ENCODE data around the gene POU2AF1. TPM values are rescaled to one million over a fixed set of nuclear protein-coding genes. Genes with fewer than 3 reads are reported as not detected.
A peak's percentile ranks its signal among the peaks of the same experiment; 100 is the strongest.

Gene POU2AF1, protein sequence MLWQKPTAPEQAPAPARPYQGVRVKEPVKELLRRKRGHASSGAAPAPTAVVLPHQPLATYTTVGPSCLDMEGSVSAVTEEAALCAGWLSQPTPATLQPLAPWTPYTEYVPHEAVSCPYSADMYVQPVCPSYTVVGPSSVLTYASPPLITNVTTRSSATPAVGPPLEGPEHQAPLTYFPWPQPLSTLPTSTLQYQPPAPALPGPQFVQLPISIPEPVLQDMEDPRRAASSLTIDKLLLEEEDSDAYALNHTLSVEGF
- total RNA-seq: 0.38 TPM

DNA sequence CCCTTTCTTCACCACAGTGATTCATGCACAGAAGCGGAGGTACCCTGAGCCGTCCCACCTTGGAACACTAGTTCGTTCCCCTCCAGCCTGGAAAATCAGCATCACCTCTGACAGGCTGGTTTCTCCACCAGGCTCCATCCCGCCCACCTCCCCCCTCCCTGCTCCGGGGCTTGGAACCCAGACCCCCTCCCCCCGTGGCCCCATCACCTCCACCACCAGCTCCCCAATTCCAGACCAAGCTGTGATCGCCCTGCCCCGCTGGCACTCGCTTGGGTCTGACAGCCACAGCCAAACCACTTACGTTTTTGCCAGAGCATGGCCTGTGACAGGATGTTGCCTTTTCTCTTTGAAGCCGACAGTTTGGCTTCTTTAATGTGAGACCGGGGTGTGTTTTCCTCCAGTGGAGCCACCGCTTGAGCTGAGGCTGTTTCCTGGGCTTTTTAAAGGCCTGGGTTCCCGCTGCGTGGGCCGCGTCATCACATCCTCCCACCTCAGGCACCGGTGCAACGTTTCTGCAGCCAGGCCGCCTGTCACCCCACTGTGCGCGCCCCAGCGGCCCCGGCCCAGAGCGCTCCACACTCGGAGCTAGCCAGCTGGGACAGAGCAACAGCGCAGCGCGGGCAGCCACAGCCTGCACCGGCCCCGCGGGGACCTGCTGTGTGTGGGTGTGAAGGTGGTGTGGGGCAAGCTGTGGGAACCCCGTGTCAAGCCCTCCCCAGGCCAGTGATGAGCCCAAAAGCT is at the start of gene POU2AF1:
Gene POU2AF1, minus strand, starts transcription at position 415 of the 741 bp plus-strand sequence. Its CDS starts 98 bp downstream, at position 317.
- no peak for ATAC-seq
- no peak for DNase-seq (ENCODE audit: low spot score)

DNA sequence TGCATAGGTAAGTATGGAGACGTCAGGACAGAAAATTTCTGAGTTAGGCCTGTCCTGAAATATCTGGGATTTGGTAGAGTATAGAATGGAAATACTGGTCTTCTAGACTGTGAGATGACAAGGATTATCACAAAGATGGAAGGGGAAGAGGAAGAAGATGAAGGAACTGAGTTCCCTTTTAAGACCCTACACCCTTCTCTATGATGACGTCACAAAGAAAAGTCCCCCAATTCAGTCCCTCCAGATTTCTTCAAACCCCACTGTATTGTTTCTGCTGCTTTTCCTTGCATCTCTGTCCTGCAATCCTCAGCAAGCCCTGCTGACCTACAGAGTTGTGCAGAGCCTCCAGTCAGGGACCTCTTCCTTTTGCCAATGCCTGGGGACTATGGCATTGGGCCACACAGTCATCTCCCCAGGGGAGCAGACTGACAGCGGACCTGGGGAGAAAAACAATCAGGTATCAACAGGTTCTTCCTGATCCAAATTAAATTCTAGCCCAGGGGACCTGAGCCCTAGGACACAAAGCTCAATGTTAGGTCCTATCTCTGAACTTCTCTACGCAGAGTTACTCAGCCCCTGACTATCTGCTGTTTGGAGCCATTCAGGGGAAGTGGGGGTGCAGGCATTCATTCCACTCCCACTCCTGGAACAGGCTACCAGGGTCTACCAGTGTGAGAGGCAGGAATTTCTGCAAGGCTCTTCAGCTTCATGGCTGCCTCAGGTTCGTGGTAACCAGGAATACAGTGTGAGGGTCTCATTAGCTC is 49.2 kb upstream of the POU2AF1 start:
- ATAC-seq (no peak), DNase-seq (ENCODE audit: low spot score) (no peak)

DNA sequence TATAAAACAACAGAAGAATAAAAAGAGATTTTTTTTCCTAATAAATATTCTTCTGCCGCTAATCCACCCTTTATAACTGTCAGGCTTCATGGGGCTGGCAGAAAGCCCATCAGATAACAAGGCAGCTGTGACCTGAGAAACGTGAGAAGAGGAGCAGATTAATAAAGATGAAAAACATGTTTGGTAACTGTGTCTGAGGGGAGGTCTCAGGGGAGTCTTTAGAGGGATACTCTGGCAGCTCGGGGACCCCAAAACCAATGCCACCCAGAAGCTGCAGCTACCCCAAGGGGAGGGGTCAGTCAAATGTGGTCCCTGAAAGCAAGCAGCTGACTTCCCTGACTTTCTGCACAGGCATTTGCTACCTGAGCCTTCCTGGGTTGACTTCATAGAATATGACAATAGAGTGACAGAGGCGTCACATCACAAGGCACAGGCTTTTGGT is 48.4 kb upstream of the POU2AF1 start:
- ATAC-seq: no peak
- DNase-seq (ENCODE audit: low spot score): no peak

DNA sequence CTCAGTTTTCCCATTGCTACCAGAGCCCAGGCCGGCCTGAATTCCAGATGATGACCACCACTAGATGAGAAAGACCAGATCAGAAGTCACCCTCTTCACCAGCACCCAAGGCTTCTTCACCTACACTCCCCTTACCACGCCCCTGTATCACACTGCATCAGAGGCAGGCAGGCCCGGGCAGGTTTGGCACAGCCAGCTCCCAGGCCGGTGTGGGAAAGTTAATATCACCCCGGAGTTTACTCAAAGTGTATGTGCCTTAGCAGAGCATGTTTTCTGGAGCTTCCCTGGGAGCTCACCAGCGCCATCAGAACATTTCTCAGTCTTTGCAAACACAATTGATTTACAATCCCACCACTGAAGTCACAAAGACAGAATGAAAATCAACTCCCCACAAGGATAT is 47.5 kb upstream of the POU2AF1 start:
- no peak for DNase-seq (ENCODE audit: low spot score)
- ATAC-seq: no peak

DNA sequence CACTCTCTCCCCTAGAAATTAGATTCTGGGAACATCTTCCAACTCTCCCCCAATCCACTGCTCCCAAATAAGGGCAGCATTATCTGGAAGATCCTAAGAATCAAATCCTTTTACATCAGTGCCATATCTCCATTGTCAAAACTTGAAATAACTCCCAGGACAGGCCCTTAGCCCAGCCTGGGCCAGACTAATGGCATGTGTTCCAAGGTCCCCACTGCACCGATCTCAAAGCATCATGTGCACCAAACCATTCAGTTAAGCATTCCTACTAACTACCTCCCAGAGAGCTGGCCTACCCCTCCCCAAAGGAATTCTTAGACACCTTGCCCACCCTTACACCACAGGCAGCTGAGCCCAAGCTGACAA is 44.2 kb upstream of the POU2AF1 start:
- no peak for ATAC-seq

DNA sequence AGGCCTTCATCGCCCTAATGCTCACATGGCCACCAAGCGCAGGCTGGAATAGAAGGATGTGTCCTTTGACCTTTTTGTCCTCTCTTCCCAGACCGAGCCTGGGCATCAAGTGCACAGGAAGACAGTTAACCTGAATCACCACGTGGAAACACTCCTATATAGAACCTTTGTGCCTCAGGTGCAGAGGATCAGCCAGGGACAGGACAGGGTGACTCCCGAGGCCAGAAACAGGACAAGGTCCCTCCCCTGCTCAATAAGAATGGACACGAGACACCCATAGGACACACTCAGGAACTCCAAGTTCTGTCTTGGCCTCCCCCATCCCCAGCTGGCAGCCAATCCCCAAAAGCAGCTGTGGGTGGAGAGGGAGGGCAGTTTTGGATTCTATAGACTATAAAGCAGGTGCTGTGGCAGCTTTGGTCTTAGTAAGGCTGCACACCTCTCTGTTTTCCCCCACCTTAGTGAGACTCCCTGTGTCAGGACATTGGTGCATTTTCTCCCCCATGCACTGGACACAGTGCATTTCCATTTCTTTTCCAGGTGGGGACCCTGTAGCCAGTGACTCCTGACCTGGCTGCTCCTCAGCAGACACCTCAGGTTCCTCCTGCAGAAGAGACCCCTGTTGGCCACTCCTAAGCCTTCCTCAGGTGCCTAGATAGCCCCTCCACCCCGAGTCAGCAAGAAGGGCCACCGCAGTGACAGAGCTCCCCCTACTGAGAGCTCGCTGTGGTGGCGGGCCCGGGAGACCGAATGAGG is 43.6 kb upstream of the POU2AF1 start:
- ATAC-seq (peak; percentile 77), DNase-seq (ENCODE audit: low spot score) (peak; percentile 56)

More for the DNA sequence above, 44.2 kb upstream of the POU2AF1 start:
- DNase-seq (ENCODE audit: low spot score): no peak

DNA sequence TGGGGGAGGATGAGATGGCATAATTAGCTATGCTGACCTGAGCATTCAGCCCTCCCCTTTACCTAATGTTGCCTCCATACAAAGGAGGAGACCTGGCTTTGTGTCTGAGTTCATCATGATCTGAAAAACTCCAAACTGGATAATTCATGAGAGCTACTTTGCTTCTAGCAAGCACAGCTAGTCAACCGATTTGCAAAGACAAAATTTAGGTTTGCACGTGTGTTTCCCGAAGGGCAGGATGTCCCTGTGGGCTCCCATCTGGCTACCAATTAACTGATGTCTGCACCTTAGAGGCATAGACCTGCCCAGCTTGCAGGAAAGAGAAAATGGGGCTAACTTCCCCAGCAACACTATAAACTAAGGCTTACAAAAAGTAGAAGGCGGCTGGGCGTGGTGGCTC is 42.2 kb upstream of the POU2AF1 start:
- DNase-seq (ENCODE audit: low spot score): no peak

DNA sequence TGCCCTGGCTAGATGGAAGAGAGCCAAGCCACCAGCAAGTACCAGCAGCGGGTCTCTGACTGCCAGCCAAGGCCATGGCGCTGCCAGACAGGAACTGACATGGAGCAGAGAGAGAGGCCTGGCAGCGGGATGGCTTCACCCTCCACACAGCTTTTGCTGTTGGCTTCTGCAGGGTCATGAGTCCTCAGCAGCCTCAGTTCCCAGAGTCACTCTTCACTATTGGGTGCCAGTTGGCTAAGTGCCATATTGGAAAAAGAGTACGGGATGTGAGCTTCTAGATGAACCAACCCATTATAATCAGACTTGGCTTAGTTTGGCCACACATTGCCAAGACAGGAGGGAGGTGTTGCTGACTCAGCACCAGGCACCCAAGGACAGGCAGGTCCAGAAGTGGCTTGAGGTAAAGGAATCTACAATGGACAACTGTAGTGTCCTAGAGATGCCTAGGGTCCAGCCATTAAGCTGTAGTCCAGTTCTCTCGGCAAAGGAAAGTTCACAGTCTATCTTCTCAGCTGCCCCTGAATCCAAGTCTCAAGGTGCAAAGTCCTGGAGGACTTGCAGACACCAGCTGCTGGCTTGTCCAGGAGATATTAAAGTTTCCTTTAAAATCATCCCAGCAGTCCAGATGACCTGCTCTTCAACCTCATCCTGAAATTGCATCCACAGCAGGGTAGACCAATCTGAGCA is 40.7 kb upstream of the POU2AF1 start:
- DNase-seq (ENCODE audit: low spot score) (peak; percentile 86), ATAC-seq (peak; percentile 78)

More for the DNA sequence above, 42.2 kb upstream of the POU2AF1 start:
- no peak for ATAC-seq

DNA sequence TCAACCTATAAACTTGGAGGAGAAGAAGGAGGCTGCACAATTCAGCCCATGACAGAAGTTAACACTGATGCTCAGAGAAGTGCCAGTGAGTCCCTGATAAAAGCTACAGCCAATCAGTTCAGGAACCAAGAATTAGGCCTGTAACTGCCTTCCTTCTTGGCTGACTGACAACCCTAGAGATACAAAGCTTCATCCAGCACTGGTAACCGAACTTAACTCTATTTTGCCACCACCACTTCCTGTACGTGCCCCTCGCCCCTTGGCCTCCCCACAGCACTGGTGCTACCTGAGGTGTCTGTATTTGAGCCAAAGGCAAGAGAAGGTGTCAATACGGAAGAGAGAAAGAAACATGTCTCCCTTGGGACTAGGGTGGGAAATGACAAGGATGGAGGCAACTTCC is 40.1 kb upstream of the POU2AF1 start:
- peak; percentile 3 for ATAC-seq
- DNase-seq (ENCODE audit: low spot score): no peak

DNA sequence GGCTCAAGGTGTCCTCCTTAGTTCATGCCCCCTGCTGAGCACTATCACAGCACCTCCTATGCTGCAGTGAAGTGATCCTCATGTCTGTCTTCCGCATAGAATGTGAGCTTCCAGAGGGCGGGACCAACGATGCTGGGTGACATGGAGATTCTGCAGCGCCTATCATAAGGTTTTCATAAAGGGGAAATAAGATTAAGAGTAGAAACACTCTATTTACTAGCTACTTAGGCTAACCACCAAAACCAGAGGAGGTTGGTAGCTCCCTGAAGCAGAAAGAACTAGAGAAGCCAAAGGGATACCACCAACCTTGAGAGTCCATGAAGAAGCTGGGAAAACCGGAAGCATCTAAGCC is 39.3 kb upstream of the POU2AF1 start:
- DNase-seq (ENCODE audit: low spot score): no peak

DNA sequence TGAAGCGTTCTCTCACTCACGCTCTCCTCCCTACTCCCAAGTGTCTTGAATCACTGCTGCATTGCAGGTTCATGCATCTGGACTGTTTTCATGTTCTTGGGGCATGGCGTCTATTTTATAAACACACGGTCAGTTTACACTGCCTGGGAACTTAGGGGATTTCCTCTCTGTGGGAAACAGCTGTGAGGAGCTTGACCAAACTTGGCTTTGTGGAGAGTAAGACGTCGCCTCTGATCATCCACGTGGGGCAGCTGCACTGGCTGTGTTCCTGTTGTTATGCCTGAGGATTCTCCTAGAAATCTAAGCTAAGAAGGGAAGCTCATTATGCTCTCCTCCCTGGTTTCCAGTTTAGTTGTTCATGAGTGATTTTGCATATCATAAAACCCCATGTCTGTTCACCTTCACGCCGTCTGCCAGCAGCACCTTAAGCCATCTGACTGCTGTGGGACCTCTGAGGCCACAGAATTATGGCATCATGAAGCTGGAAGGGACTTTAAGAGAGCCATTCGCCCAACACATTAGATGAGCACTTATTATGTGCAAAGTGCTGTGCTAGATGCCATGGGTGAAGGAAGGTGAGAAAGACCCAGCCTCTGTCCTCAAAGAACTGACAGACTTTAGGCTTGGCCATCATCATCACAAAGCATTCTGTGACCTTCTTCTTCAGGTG is 38.8 kb upstream of the POU2AF1 start:
- ATAC-seq (peak; percentile 11), DNase-seq (ENCODE audit: low spot score) (no peak)

More for the DNA sequence above, 39.3 kb upstream of the POU2AF1 start:
- no peak for ATAC-seq

DNA sequence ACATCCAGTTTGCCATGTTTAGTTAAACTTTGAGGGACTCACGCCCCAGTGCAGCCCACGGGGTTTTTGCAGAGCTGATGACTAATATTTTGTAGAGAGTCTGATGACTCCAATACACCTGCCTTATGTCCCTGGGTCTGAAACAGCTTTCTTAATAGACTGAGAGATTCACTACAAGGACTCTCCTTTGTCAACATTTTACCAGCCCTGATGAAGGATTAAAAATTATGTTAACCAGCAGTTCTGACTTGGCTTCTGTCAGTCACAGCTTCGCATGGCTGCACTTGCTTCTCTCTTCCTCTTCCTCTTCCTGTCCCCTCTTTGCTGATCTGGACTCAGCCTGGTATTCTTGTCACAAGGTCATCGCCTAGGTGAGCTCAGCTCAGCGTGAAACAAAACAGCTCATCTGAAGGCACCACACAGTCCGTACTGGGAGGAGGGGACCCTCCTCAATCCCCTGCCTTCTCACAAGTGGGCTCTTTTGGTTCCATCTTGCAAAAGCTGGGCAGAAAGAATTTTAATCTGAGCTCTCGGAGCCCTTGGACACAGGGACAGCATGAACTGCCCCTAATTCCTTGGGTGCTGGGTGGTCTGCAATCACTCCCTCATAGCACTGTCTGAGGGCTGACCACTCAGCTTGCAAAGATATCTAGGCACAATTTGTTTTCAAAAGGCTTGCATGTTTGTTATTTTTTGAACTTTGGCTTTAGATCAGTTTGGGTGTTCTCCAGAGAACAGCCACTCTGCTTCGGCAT is 38.1 kb upstream of the POU2AF1 start:
- peak; percentile 50 for ATAC-seq
- no peak for DNase-seq (ENCODE audit: low spot score)

DNA sequence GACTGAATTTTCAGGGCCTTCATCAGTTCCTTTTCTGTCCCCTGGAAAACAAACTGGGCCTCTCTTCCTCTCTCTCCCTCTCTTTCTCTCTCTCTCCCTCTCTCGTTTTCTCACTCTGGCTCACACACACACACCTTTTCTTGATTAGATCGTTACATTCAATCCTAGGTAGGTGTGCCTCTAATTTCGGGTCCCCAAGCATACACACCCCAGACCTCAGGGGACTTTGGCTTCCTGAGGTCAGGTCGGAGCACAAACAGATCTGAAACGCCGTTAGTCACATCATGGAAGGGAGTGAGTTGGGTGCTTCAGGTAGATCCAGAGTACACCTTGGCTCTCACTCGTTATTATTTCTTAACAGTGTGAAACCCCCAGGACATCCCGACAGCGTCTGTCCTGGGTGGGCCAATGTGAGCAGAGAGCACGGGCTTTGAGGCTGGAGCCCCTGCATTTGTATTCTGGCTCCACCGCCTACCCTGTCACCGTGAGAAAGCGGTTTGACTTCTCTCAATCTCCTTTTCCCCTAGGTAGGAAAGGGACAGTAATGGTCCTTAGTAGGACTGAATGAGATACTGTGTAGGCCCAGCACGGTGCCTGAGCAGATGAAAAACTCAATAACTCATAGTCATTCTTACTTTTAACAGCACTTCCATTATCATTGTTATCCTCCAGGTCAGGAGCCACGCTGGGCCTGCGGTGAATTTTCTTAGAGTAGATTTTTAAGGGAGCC is 37.3 kb upstream of the POU2AF1 start:
- DNase-seq (ENCODE audit: low spot score): no peak

DNA sequence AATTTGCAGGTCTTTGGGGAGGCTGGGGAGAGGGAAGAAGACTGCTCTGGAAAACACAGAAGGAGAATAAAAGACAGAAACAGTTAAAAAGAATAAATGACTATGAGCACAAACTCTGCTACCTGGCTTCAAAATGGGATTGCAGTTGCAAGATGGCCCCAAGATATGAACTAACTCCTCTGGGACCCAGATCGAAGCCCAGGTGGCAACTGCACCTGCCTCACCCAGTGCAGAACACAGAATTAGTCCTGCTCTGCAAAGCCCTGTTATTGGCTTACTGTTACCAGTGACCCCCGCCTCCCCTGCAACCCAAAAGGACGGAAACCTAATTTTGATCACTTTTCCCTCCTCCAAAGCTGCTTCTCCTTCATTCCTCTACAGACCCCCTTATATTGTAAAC is 35.9 kb upstream of the POU2AF1 start:
- DNase-seq (ENCODE audit: low spot score) (no peak), ATAC-seq (no peak)

More for the DNA sequence above, 37.3 kb upstream of the POU2AF1 start:
- no peak for ATAC-seq

DNA sequence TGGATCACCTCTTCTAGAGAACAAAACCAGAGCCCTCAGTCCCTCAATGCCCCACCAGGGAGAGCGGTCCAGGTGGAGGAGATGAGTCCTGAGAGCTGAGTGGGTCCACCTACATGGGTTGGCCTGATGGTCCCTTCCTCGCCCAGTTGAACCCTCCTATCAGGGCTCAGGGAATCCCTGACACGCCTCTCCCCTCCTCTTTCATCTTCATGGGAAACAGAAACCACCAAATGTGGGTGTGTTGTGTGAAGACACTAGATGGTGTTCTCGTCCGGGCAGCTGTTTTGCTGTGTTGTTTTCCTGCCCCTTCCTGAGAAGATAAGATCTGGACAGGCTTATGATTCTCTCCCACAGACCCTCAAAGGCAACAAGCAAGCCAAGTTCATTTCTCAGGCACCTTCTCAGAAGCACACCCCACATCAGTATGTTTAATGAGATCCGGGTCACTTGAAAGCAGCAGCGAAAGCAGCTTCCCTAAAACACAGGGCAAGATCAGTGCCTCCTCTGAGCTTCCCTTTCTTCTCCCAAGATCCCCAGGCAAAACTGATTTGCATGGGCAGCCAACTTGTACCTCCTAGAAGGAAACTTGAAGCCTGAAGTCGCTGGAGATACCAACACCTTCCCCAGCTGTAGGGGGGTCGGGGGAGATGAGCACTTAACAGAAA is 35.3 kb upstream of the POU2AF1 start:
- no peak for ATAC-seq

DNA sequence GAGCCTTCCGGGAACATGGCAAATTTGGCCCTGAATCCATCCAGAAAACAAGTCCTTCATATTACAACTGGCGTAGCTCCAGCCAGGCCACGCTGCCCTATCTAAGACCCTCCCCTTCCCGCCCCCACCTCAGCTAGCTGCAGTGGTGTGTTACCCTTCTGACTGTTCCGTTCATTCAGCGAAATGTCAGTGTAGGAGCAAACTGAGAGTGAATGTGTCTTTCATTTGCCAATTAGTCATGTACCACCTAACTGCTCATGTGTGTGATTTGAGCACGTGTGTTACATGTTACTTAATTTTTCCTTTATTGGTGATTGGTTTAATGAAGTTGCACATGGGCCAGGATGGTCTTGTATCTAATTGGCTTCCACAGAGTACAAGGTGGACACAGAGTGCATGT is 34.8 kb upstream of the POU2AF1 start:
- no peak for ATAC-seq
- DNase-seq (ENCODE audit: low spot score): no peak

More for the DNA sequence above, 35.3 kb upstream of the POU2AF1 start:
- no peak for DNase-seq (ENCODE audit: low spot score)

DNA sequence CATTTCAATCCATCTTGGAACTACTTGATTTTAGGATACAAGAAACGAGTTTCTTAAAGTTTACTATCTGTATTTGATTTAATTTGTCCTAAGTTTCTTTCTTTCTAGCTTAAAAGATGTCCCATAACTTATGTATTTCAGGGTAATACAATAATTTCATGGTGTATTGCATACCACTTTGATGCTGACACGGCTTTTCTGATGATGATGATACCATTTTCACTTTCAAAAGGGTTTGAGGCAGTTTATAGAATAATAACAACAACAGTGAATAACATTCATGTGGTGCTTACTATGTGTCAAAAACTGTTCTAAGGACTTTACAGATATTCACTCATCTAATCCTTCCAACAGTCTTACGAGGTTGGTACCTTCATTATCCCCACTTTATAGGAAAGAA is 33.2 kb upstream of the POU2AF1 start:
- DNase-seq (ENCODE audit: low spot score) (no peak), ATAC-seq (no peak)

DNA sequence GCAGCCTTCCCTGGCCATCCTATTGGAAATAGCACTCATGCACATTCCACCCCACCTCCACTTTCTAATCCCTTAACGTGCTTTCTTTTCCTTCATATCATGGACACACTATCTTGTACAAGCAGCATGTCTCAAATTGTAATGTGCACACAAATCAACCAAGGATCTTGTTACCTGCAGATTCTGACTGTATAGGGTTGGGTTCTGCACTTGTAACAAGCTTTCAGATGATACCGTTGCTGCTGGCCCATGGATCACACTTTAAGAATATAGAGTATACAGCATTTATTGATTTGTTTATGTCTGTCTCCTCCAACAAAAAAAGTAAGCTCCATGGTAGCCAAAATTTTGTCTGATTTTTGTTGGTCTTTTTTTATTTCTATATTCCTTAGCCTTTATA is 32.4 kb upstream of the POU2AF1 start:
- ATAC-seq (no peak), DNase-seq (ENCODE audit: low spot score) (no peak)

Data from left lobe of liver (tissue), 2 donors.